ENCODE data around the gene TRAPPC13.
"Not testable (repeated sequence)": the region's sequence is repeated elsewhere in the genome, so short reads cannot be mapped to it uniquely, and the experiment has no call there.

GRCh38 chr5:65601761-65602160 lies 23.1 kb upstream of the TRAPPC13 start:
- TF ChIP-seq CTCF (conservative IDR thresholded peaks at IDR 0.05 in 1 of 2, IDR thresholded peaks at IDR 0.05 in 1 of 2; ENCODE audit: low read depth in 1 of 2, low read length in 2 of 2); EZH2 (IDR thresholded peaks at IDR 0.05; ENCODE audit: low read length, missing control alignments): not testable (repeated sequence)
